SJSA1 (cell line): ENCODE results near the gene SRRM3. TPM values are rescaled to one million over a fixed set of nuclear protein-coding genes. Genes with fewer than 3 reads are reported as not detected.
"Not testable (repeated sequence)": the region's sequence is repeated elsewhere in the genome, so short reads cannot be mapped to it uniquely, and the experiment has no call there.

ENCODE experiments used
- DNase-seq, 2 experiments: peaks; one replicate each; pipeline ENCODE4 v3.0.0-alpha.2; 2015 to 2020; ENCODE audit warnings: low spot score in 2 of 2, low read depth in 1 of 2
- H3K27ac ChIP-seq: fragments of 250-450 bp; sonication (Bioruptor Pico); 2 replicates; pipeline ENCODE4 v1.5.1; 2020; ENCODE audit warnings: mild to moderate bottlenecking, moderate library complexity
- H3K27me3 ChIP-seq: fragments of 250-450 bp; sonication (Bioruptor Pico); replicated peaks from 2 replicates; pipeline ENCODE4 v1.5.1; 2020; ENCODE audit warnings: mild to moderate bottlenecking, moderate library complexity
- H3K36me3 ChIP-seq: fragments of 250-450 bp; sonication (Bioruptor Pico); 2 replicates; pipeline ENCODE4 v1.5.1; 2020; ENCODE audit warnings: mild to moderate bottlenecking
- H3K4me1 ChIP-seq: fragments of 250-450 bp; sonication (Bioruptor Pico); replicated peaks from 2 replicates; pipeline ENCODE4 v1.6.1; 2021; ENCODE audit warnings: mild to moderate bottlenecking
- H3K4me3 ChIP-seq: fragments of 250-450 bp; sonication (Bioruptor Pico); 2 replicates; pipeline ENCODE4 v1.5.1; 2020; ENCODE audit warnings: mild to moderate bottlenecking
- H3K9me3 ChIP-seq: fragments of 250-450 bp; sonication (Bioruptor Pico); replicated peaks from 2 replicates; pipeline ENCODE4 v1.5.1; 2020; ENCODE audit warnings: mild to moderate bottlenecking
- total RNA-seq: library from RNA; depleted of rRNA; stranded (reverse); fragments of >200 nt; shearing (Covaris generic); gene quantifications from 2 replicates; pipeline ENCODE4 v1.2.3, GENCODE V29; 2014

The SRRM3 gene
- total RNA-seq, 1 experiment from 2014 or later, result 0.24 TPM

DNA sequence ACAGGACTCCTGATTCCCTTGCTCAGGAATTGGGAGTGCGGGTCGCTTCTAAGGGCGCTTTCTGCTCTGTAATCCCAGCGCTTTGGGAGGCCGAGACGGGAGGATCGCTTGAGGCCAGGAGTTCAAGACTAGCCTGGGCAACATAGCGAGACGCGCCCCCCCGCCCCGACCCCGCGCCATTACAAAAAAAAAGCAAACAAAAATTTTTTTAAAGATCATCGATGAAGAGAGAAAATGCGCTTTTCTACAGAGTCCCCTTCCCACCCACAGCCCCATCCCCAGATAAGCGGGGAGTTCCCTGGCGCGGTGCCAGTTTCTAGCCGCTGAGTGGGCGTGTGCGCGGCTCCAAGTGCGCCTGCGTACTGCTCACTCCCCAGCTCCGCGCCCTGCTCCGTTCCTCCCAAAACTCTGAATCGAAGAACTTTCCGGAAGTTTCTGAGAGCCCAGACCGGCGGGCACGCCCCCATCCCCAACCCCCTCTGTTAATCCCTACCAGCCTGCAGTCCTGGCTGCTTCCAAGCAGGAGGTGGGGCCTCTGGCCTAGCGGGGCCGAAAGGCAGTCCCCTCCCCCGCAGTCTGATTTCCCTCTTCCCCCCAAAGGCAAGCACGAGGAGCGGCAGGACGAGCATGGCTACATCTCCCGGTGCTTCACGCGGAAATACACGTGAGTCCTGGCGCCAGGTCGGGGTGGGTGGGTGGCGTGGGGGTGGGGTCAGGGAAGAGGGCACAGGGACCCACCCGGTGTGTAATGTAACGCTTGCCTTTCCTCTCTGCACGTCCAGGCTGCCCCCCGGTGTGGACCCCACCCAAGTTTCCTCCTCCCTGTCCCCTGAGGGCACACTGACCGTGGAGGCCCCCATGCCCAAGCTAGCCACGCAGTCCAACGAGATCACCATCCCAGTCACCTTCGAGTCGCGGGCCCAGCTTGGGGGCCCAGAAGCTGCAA is 101.8 kb downstream of the SRRM3 start:
- H3K27me3 ChIP-seq, result no peaks in the 10 kb centered on the region
- H3K36me3 ChIP-seq, result peaks cover 27% of the 10 kb centered on the region
- H3K4me1 ChIP-seq, result peaks cover 21% of the 10 kb centered on the region
- H3K9me3 ChIP-seq, result no peaks in the 10 kb centered on the region
- peak overlapping the region; percentile 57 for H3K27ac ChIP-seq
- peak overlapping the region; percentile 76 for H3K4me3 ChIP-seq
- peak; percentile 87 to 94 for DNase-seq

DNA sequence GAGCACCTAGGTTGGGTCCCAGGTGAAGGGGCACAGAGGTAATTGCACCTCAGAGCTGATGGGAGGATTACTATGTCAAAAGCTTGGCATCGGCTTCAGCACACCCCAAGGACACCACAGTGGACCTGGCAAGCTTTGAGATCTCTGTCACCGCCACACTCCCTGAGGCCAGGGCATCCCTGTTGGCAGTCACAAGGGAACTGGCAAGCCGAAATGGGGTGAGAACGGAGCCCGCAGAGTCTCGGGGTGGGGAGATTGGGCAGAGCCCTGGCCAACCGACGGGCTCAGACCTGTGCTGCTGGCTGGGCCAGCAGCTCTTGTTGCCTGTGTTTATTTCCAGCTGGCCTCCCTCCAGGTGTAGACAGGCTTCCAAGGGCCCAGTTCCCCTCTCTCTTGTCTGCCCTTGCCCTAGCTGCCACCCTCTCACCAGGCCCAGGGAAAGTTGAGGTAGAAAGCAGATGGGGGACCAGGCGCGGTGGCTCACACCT is 103.2 kb downstream of the SRRM3 start:
- no peaks in the 10 kb centered on the region for H3K9me3 ChIP-seq
- peaks cover 27% of the 10 kb centered on the region for H3K36me3 ChIP-seq
- no peaks in the 10 kb centered on the region for H3K27me3 ChIP-seq
- no peak overlapping the region for H3K27ac ChIP-seq
- H3K4me1 ChIP-seq, result peaks cover 21% of the 10 kb centered on the region
- no peak for DNase-seq
- no peak overlapping the region for H3K4me3 ChIP-seq

DNA sequence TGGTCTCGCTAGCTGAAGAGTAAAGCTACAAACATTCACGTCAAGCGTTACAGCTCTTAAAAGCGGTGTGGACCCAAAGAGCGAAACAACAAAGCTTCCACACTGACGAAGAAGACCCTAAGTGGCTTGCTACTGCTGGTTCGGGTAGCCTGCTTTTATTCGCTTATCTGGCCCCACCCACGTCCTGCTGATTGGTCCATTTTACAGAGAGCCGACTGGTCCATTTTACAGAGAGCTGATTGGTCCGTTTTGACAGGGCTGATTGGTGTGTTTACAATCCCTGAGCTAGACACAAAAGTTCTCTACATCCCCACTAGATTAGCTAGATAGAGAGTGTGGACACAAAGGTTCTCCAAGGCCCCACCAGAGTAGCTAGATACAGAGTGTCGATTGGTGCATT is 107.2 kb downstream of the SRRM3 start:
- H3K36me3 ChIP-seq, result peaks cover 13% of the 10 kb centered on the region
- not testable (repeated sequence) for H3K4me3 ChIP-seq, H3K27ac ChIP-seq, H3K4me1 ChIP-seq, H3K27me3 ChIP-seq, H3K9me3 ChIP-seq, DNase-seq

DNA sequence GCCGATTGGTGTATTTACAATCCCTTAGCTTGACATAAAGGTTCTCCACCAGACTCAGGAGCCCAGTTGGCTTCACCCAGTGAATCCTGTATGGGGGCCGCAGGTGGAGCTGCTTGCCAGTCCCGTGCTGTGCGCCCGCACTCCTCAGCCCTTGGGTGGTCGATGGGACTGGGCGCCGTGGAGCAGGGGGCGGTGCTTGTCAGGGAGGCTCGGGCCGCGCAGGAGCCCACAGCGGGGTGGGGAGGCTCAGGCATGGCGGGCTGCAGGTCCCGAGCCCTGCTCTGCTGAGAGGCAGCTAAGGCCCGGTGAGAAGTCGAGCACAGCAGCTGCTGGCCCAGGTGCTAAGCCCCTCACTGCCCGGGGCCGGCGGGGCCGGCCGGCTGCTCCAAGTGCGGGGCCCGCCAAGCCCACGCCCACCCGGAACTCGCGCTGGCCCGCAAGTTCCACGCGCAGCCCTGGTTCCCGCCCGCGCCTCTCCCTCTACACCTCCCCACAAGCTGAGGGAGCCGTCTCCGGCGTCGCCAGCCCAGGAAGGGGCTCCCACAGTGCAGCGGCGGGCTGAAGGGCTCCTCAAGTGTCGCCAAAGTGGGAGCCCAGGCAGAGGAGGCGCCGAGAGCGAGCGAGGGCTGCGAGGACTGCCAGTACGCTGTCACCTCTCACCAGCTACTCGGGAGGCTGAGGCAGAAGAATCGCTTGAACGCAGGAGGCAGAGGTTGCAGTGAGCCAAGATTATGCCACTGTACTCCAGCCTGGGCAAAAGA is 107.8 kb downstream of the SRRM3 start:
- H3K9me3 ChIP-seq, DNase-seq, H3K36me3 ChIP-seq, H3K27me3 ChIP-seq, H3K27ac ChIP-seq, H3K4me3 ChIP-seq: not testable (repeated sequence)
- peaks cover 11% of the 10 kb centered on the region; the same call in 1 of the 2 replicates for H3K4me1 ChIP-seq

DNA sequence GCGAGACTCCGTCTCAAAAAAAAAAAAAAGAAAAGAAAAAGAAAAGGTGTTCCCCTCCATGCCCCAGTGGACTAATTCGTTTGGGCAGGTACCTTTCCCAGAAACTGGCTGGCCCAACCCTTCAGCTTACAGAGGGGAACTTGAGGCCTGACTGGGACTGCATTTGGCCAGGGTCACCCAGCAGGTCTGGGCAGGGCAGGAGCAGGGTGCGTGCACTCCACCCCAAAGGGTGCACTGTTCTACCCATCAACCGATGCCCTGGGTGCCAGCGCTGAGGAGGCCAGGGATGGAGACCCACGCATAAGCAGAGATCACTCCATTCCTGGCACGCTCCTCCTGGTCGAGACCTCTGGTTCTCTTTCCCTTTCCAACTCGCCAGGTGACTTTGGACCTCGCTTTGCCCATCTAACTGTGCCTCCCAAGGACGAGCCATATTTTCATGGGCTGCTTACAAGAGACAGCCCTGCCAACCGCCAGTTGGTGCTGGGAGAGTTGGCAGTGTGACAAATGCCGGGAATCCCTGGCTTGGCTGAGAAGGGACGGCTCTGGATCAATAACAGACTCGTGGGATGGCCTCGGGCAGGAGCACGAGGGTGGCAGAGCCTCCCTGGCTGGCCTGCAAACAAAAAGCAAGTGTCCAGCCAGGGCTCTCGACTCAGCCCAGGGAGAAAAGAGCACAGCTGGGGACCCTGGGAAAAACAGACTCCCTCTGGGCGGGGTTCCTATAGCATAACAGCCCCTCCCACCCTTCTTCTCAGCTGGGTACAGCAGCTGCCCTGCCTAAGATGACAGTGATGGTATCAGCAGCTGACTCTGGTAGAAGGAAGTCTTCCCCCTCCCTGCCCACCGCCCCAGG is 108.6 kb downstream of the SRRM3 start:
- no peak overlapping the region for H3K4me3 ChIP-seq
- peaks cover 11% of the 10 kb centered on the region; the same call in 1 of the 2 replicates for H3K4me1 ChIP-seq
- DNase-seq, result no peak
- no peaks in the 10 kb centered on the region for H3K27me3 ChIP-seq
- H3K36me3 ChIP-seq, result no peaks in the 10 kb centered on the region
- H3K27ac ChIP-seq, result no peak overlapping the region
- no peaks in the 10 kb centered on the region for H3K9me3 ChIP-seq

DNA sequence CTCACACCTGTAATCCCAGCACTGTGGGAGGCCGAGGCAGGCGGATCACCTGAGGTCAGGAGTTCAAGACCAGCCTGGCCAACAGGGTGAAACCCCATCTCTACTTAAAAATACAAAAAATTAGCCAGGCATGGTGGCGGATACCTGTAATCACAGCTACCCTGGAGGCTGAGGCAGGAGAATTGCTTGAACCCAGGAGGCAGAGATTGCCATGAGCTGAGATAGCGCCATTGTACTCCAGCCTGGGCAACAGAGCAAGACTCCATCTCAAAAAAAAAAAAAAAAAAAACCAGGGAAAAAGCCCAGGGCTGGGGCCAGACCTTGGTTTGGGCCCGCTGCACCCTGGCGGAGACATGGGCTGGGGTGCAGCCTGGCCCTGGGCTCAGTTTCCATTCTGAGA is 110.1 kb downstream of the SRRM3 start:
- H3K27ac ChIP-seq, H3K9me3 ChIP-seq, H3K4me3 ChIP-seq, DNase-seq, H3K36me3 ChIP-seq, H3K4me1 ChIP-seq, H3K27me3 ChIP-seq: not testable (repeated sequence)

DNA sequence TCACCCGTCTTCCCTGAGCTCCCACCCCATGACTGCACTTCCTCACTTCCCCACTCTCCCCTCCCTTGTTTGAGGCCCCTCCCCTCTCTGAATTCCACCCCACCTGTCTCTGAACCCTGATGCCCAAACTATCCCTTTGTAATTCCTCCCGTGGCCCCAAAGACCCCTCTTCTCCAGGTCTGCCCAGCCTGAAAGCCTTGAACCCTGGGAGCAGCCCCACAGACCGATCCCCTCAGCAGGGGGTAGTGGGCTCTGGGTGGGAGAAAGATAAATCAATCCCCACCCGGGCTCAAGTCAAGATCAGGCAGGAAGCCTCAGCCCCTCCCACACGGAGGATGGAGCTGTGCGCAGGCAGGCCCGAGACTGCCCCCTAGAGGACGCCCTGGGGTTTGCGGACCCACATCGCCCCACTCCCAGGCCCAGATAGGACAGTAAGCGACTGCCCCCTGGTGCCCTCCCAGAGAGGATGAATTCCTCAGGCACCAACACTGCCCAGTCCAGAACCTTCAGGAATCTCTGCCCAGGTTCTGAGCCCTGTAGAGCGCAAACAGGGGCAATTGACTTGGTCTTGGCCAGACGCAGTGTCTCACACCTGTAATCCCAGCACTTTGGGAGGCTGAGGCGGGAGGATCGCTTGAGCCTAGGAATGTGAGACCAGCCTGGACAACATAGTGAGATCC is 112.5 kb downstream of the SRRM3 start:
- Histone ChIP-seq H3K27me3 (no peaks in the 10 kb centered on the region), H3K4me3 (no peak overlapping the region), H3K36me3 (no peaks in the 10 kb centered on the region), H3K9me3 (no peaks in the 10 kb centered on the region), H3K27ac (no peak overlapping the region), H3K4me1 (peaks cover 17% of the 10 kb centered on the region)
- peak; percentile 92 to 96 for DNase-seq

DNA sequence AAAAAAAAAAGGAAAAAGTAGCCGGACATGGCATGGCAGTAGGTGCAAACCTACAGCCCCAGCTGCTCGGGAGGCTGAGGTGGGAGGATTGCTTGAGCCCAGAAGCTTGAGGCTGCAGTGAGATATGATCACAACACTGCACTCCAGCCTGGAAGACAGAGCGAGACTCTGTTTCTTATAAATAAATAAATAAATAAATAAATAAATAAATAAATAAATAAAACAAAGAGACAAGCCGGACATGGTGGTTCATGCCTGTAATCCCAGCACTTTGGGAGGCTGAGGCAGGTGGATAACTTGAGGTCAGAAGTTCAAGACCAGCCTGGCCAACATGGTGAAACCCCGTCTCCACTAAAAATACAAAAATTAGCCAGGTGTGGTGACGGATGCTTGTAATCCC is 113.0 kb downstream of the SRRM3 start:
- DNase-seq, H3K36me3 ChIP-seq, H3K27ac ChIP-seq, H3K9me3 ChIP-seq, H3K27me3 ChIP-seq, H3K4me3 ChIP-seq: not testable (repeated sequence)
- peaks cover 20% of the 10 kb centered on the region for H3K4me1 ChIP-seq

DNA sequence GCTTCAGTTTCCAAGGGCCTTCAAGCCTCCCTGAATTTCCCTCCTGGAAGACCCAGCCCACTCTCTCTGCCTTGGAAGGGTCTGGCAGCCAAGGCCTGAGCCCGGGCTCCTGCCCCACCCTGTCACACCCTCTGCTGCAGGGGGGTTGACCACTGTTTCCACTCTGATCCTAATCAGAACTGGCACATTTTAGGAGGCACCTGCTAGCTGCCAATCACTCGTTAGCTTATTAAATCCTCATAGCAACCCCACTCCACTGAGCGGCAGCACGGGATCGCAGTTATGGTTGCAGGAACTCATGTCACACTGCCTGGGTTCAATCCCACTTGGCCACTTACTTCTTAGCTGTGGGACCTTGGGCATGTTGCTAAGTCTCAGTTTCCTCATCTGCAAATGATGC is 113.7 kb downstream of the SRRM3 start:
- Histone ChIP-seq H3K4me1 (peaks cover 20% of the 10 kb centered on the region), H3K4me3 (no peak overlapping the region), H3K27me3 (no peaks in the 10 kb centered on the region), H3K36me3 (no peaks in the 10 kb centered on the region), H3K27ac (no peak overlapping the region), H3K9me3 (no peaks in the 10 kb centered on the region)
- no peak for DNase-seq

DNA sequence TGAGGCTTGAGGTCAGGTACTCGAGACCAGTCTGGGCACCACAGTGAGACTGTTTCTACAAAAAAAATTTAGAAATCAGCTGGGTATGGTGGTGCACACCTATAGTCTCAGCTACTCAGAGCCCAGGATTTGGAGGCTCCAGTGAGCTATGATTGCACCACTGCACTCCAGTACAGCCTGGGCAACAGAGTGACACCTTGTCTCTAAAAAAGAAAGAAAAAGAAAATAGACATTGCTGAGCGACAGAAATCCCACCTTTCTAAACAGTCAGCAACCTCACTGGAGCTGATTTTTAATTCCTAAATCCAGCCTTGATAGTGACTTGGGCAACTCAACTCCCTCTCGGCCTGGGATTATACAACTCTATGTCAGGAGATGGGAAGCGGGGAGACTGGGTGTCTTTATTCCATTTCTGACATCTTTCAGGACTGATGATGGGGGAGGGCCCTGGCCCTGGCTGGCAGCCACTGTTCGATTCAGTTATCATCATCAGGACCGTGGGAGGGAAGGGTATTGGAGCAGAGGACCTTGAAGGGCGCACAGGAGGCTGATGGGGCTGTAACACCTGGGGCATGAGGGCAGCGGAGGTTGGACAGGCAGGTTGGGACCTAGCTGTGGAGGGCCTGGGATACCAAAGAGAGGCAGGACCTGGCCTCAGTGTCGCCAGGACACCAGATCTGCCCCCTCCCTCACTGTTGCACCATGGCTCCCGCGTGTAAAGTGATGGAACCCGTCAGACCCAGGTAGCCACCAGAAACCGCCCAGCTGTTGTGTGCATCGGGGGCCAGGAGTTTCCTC is 115.5 kb downstream of the SRRM3 start:
- peaks cover 20% of the 10 kb centered on the region for H3K4me1 ChIP-seq

DNA sequence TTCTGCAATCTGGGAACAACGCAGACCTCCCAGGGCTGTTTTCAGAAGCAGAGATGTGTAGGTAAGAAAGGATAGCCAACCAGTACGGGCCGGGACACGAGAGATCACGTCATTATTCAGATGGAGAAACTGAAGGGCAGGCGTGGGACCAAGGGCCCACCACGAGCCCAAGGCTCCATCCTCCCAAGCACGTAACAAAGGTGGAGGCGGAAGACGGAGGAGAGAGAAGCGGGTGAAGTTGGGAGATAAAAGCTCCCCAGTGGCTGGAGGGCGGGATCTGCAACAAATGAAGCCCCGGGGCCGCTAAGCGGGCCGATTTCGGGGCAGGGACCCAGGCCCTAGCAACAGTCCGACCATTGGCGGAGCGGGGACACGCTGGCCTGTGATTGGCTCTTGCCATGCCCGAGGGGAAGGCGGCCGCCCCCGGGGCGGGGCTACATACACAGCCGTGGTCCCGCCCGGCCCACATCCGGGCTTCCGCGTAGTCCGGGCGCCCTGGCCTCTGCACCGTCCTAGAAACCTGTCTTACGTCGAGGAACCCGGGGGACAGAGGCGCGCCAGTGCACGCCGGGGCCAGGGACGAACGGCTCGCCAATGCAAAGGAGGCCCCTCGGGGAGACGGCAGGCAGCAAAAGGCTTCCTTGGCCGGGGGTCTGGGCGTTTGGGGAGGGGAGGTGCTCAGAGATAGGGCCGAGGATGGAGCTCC is 116.2 kb downstream of the SRRM3 start:
- Histone ChIP-seq H3K4me3 (peak overlapping the region; percentile 49), H3K9me3 (no peaks in the 10 kb centered on the region), H3K36me3 (peaks cover 10% of the 10 kb centered on the region), H3K27ac (peak overlapping the region; percentile 27), H3K27me3 (no peaks in the 10 kb centered on the region), H3K4me1 (peaks cover 20% of the 10 kb centered on the region)
- DNase-seq, result peak; percentile 94 to 97

More for the DNA sequence above, 115.5 kb downstream of the SRRM3 start:
- peak overlapping the region; percentile 49 for H3K4me3 ChIP-seq
- no peak for DNase-seq
- H3K27ac ChIP-seq, result peak overlapping the region; percentile 27; the same call in 1 of the 2 replicates
- H3K27me3 ChIP-seq, result no peaks in the 10 kb centered on the region
- H3K36me3 ChIP-seq, result peaks cover 5% of the 10 kb centered on the region; the same call in 1 of the 2 replicates
- no peaks in the 10 kb centered on the region for H3K9me3 ChIP-seq
